Measurements from ENCODE around the gene DNASE1L1. TPM values are rescaled to one million over a fixed set of nuclear protein-coding genes. Genes with fewer than 3 reads are reported as not detected.
A peak's percentile ranks its signal among the peaks of the same experiment; 100 is the strongest.
"Not testable (repeated sequence)": the region's sequence is repeated elsewhere in the genome, so short reads cannot be mapped to it uniquely, and the experiment has no call there.

The DNASE1L1 gene
- total RNA-seq, 2 experiments from 2014 or later, result 9.4 to 10.3 TPM

DNA sequence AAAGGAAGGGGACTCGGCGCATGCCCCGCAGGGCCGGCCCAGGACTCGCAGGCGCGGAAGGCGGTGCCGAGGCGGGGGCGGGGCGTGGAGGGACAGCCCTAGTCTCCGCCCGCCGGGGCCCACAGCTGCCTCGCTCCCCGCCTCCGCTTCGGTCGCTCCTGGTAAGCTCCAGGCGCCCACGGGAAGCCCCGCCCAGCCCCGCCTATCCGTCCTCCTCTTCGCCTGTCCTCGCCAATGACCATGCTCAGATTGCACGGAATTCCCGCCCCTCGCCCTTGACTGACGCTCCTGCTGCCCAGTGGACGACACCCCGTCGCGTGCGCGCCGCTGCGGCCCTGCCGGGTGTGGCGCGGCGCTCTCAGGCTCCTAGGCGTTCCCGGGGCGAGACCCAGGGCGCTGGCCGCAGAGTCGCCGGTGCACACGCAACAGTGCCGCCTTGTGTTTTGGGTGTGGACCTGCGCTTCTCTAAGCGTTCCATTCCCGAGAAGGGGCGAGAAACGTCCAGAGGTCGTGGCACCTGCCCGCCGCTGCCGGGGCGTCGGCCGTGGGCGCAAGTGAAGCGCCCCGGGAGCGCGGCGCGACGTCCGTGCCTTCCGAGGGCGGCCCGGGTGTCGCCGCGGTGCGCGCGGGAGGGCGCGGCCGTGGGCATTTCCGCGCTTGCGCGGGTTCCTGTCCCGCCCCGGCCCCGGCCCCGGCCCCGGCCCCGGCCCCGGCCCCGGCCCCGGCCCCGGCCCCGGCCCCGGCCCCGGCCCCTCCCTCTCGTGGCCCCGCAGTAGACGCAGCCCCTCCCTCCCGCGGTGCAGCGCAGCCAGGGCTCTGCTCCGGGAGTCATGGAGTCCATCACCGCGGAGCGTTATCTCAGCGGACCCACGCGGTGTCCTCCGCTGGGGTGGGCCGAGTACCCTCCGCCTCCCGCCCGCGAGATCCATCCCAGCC is 19.0 kb downstream of the DNASE1L1 start:
- H3K4me3 Mint-ChIP-seq; DNase-seq; POLR2A ChIA-PET; H3K27me3 Mint-ChIP-seq; H3K27ac Mint-ChIP-seq; H3K4me1 Mint-ChIP-seq (ENCODE audit: low read depth); H3K36me3 Mint-ChIP-seq (ENCODE audit: low read depth); intact Hi-C loops (cut with micrococcal nuclease); CTCF ChIA-PET; H3K9me3 Mint-ChIP-seq: not testable (repeated sequence)
- peak; percentile 72 for ATAC-seq

DNA sequence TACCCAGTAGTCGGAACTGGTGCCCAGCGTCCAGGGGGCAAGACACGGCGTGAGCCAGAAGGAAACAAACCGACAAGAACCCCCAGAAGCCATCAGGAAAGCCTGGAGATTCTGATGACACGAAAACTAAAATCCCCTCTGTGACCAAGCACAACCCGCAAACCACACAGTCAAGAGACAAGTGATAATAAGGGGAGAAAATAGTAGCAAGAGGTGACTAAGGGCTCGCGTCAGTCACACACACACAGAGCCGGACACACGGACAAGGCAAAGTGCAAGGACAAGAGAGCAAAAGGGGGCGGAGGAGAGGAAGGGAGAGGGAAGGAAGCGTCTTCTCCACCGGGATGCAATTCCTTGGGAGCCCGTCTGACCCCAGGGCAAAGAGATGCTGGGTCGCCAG is 20.4 kb downstream of the DNASE1L1 start:
- CTCF ChIA-PET; H3K4me1 Mint-ChIP-seq (ENCODE audit: low read depth); DNase-seq; H3K9me3 Mint-ChIP-seq; H3K36me3 Mint-ChIP-seq (ENCODE audit: low read depth); intact Hi-C loops (cut with micrococcal nuclease); H3K27me3 Mint-ChIP-seq; H3K4me3 Mint-ChIP-seq; H3K27ac Mint-ChIP-seq; POLR2A ChIA-PET: not testable (repeated sequence)
- ATAC-seq, result peak; percentile 8

DNA sequence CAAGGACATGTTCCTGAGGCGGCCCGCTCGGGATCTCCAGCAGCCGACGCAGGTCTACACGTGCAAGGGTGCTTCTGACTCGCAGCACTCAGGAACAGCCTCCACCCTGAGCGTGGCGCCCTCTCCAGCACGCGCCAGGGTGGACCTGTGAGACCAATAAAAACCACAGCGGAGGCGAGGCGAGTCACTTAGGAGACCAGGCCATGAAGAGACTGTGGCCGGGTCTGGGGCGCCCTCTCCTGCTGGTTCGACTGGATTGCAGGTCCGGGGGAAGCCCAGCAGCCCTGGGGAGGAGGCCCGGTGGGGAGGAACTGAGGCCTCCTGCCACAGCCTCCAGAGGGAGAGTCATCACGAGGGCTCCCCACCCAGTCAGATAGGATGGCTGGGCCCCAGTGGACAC is 21.0 kb downstream of the DNASE1L1 start:
- H3K4me1 Mint-ChIP-seq (ENCODE audit: low read depth); DNase-seq; POLR2A ChIA-PET; H3K9me3 Mint-ChIP-seq; H3K36me3 Mint-ChIP-seq (ENCODE audit: low read depth); H3K27ac Mint-ChIP-seq; H3K4me3 Mint-ChIP-seq; intact Hi-C loops (cut with micrococcal nuclease); CTCF ChIA-PET; H3K27me3 Mint-ChIP-seq: not testable (repeated sequence)
- ATAC-seq, result peak; percentile 45

DNA sequence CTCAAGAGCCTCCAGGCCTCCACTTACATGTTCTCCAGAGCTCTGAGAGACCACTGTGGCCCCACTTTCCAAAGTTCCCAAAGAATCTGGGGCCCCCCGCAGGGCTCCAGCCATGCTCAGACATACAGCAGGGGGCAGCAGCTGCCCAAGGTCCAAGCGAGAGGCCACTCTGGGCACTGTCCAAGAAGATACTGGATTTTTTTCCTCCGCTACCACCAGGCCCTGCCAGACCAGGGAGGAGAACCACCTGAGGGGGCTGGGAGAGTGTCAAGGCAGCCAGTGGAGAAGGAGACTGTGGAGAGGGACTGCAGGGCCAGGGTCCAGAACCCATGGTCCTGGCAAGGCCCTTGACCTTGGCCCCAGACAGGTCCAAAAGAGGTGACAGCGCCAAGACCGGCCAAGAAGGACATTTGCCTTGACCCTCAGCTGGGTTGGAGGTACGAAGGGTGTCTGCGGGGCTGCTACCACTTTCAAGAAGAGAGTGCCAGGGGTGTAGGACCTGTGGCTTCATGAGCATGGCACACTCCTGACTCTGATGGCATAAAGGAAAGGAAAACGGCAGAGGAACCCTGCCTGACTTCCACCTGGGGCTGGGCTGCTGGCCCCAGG is 24.7 kb downstream of the DNASE1L1 start:
- TF ChIP-seq, protein P1, sequence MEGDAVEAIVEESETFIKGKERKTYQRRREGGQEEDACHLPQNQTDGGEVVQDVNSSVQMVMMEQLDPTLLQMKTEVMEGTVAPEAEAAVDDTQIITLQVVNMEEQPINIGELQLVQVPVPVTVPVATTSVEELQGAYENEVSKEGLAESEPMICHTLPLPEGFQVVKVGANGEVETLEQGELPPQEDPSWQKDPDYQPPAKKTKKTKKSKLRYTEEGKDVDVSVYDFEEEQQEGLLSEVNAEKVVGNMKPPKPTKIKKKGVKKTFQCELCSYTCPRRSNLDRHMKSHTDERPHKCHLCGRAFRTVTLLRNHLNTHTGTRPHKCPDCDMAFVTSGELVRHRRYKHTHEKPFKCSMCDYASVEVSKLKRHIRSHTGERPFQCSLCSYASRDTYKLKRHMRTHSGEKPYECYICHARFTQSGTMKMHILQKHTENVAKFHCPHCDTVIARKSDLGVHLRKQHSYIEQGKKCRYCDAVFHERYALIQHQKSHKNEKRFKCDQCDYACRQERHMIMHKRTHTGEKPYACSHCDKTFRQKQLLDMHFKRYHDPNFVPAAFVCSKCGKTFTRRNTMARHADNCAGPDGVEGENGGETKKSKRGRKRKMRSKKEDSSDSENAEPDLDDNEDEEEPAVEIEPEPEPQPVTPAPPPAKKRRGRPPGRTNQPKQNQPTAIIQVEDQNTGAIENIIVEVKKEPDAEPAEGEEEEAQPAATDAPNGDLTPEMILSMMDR (IDR thresholded peaks at IDR 0.05), result no peak
- intact Hi-C loops (cut with micrococcal nuclease), result no loop called here
- ChIA-PET CTCF (interaction anchor here (2.1 kb wide), 1 partner anchor 11 kb away, joined by 11 read pairs; the partner anchor contains the start of gene FLNA), POLR2A (interaction anchor here (1.1 to 1.5 kb wide), 4 partner anchors 9 to 22 kb away, joined by 3 to 14 read pairs (median 4); partner anchors contain the start of gene RPL10)
- no peaks in the 10 kb centered on the region for H3K27me3 Mint-ChIP-seq
- H3K9me3 Mint-ChIP-seq, result no peaks in the 10 kb centered on the region
- no peak overlapping the region for H3K4me3 Mint-ChIP-seq
- peaks cover 9% of the 10 kb centered on the region for H3K4me1 Mint-ChIP-seq (ENCODE audit: low read depth)
- DNase-seq (no peak), ATAC-seq (no peak)
- H3K27ac Mint-ChIP-seq, result peak overlapping the region; percentile 68
- peaks cover 12% of the 10 kb centered on the region for H3K36me3 Mint-ChIP-seq (ENCODE audit: low read depth)

DNA sequence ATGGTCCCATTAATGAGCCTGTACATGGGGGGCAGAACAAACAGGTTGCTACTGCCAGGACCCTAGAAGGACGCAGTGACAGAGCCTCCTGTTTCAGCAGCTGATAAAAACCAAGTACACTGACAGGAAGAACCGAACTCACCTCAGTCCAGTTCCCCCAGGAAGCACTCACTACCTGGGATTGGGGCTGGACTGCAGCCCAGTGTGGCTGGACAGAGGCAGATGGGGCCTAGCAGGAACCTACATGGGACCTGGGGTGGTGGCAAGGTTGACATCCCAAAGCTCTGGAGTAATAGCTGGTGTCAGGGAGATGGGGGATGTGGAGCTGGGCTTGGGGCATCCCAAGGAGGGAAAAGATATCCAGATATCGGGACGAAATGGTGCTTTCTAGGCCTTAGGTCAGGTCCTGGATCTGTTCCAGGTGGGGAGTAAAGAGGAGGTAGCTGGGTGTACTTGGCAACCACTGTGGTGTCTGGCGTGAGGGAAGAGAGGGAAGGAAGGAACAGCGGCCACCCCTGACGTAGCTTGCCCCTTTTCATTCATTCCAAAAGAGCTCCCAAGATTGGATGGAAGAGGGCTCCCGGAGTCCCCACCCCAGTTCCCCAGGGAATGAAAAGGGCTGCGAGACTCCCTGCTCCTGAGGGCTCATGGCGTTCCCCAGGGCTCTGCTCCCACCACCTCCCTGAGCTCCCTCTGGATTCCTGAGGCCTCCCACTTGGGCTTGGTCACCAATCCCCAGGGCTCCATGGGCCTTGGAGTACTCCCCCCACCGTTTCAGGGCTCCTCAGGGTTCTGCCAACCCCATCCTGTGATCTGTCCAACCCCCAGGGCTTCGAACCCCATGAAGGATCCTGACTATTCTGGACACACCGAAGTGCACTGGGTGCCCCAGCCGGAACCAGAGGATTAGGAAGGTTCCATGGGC is 25.4 kb downstream of the DNASE1L1 start:
- Mint-ChIP-seq H3K36me3 (ENCODE audit: low read depth) (peaks cover 13% of the 10 kb centered on the region), H3K27me3 (no peaks in the 10 kb centered on the region), H3K4me1 (ENCODE audit: low read depth) (peaks cover 9% of the 10 kb centered on the region), H3K4me3 (no peak overlapping the region), H3K9me3 (no peaks in the 10 kb centered on the region), H3K27ac (no peak overlapping the region)
- ChIA-PET CTCF (interaction anchor here (2.1 kb wide), 1 partner anchor 10 kb away, joined by 11 read pairs; the partner anchor contains the start of gene FLNA), POLR2A (interaction anchor here (0.7 to 1.5 kb wide), 7 partner anchors 8 to 85 kb away, joined by 3 to 14 read pairs (median 3); partner anchors contain the start of gene RPL10)
- ATAC-seq (no peak), DNase-seq (no peak)
- intact Hi-C loops (cut with micrococcal nuclease), result no loop called here
- TF ChIP-seq, protein P1 (IDR thresholded peaks at IDR 0.05), result no peak
